ENCODE results near the gene ITLN1. TPM values are rescaled to one million over a fixed set of nuclear protein-coding genes. Genes with fewer than 3 reads are reported as not detected.

The ITLN1 gene
- total and polyA plus RNA-seq, 4 donors, result 0.86 to 110 (median 2.5) TPM

GRCh38 chr1:160830321-160831153 is 54.4 kb downstream of the ITLN1 start:
- H3K4me1 ChIP-seq (ENCODE audit: control insufficient read depth in 5 of 5, insufficient read depth in 5 of 5, low read length in 5 of 5), result peaks cover 0 to 1% (median 0%) of the 10 kb centered on the region in 5 donors
- no peak overlapping the region for H3K4me3 ChIP-seq
- TF ChIP-seq CTCF (IDR thresholded peaks at IDR 0.05; ENCODE audit: control extremely low read depth, extremely low read depth), result peak; percentile 40
- H3K9me3 ChIP-seq (ENCODE audit: control insufficient read depth in 4 of 4, insufficient read depth in 3 of 4, low read length in 3 of 4), result no peaks in the 10 kb centered on the region
- H3K9ac ChIP-seq (ENCODE audit: insufficient read depth in 1 of 2, low read length in 2 of 2), result no peak overlapping the region
- H3K27me3 ChIP-seq (ENCODE audit: control insufficient read depth in 3 of 3, insufficient read depth in 3 of 3, low read length in 2 of 3), result no peaks in the 10 kb centered on the region
- DNase-seq (peak; percentile 49 to 57 (median 55)), ATAC-seq (ENCODE audit: insufficient read depth, low FRiP score) (no peak)
- H3K27ac ChIP-seq (ENCODE audit: low read depth in 1 of 2, low read length in 1 of 2), result no peak overlapping the region
- no peaks in the 10 kb centered on the region for H3K36me3 ChIP-seq (ENCODE audit: control insufficient read depth in 4 of 4, insufficient read depth in 4 of 4, low read length in 4 of 4)
- 64 to 65% methylated on average over 8 of the region's 8 CpGs for WGBS, 2 donors

GRCh38 chr1:160829766-160830165 is 55.2 kb downstream of the ITLN1 start:
- no peak for TF ChIP-seq CTCF (IDR thresholded peaks at IDR 0.05; ENCODE audit: control extremely low read depth, extremely low read depth)
- 65 to 90% methylated on average over 1 of the region's 1 CpG for WGBS, 2 donors
- H3K27ac ChIP-seq (ENCODE audit: low read depth in 1 of 2, low read length in 1 of 2), result no peak overlapping the region
- H3K9me3 ChIP-seq (ENCODE audit: control insufficient read depth in 4 of 4, insufficient read depth in 3 of 4, low read length in 3 of 4), result no peaks in the 10 kb centered on the region
- H3K36me3 ChIP-seq (ENCODE audit: control insufficient read depth in 4 of 4, insufficient read depth in 4 of 4, low read length in 4 of 4), result no peaks in the 10 kb centered on the region
- H3K9ac ChIP-seq (ENCODE audit: insufficient read depth in 1 of 2, low read length in 2 of 2), result no peak overlapping the region
- no peak overlapping the region for H3K4me3 ChIP-seq
- H3K4me1 ChIP-seq (ENCODE audit: control insufficient read depth in 5 of 5, insufficient read depth in 5 of 5, low read length in 5 of 5), result peaks cover 0 to 1% (median 0%) of the 10 kb centered on the region in 5 donors
- H3K27me3 ChIP-seq (ENCODE audit: control insufficient read depth in 3 of 3, insufficient read depth in 3 of 3, low read length in 2 of 3), result no peaks in the 10 kb centered on the region
- DNase-seq (no peak), ATAC-seq (ENCODE audit: insufficient read depth, low FRiP score) (no peak)

GRCh38 chr1:160827418-160827817 is 57.6 kb downstream of the ITLN1 start:
- no peaks in the 10 kb centered on the region for H3K9me3 ChIP-seq (ENCODE audit: control insufficient read depth in 4 of 4, insufficient read depth in 3 of 4, low read length in 3 of 4)
- no peak for DNase-seq
- H3K27ac ChIP-seq (ENCODE audit: low read depth in 1 of 2, low read length in 1 of 2), result no peak overlapping the region
- no peak for ATAC-seq (ENCODE audit: insufficient read depth, low FRiP score)
- no peak overlapping the region for H3K4me3 ChIP-seq
- H3K9ac ChIP-seq (ENCODE audit: insufficient read depth in 1 of 2, low read length in 2 of 2), result no peak overlapping the region
- H3K36me3 ChIP-seq (ENCODE audit: control insufficient read depth in 4 of 4, insufficient read depth in 4 of 4, low read length in 4 of 4), result no peaks in the 10 kb centered on the region
- H3K4me1 ChIP-seq (ENCODE audit: control insufficient read depth in 5 of 5, insufficient read depth in 5 of 5, low read length in 5 of 5), result peaks cover 0 to 1% (median 0%) of the 10 kb centered on the region in 5 donors
- 89 to 93% methylated on average over 2 of the region's 2 CpGs for WGBS, 2 donors
- TF ChIP-seq CTCF (IDR thresholded peaks at IDR 0.05; ENCODE audit: control extremely low read depth, extremely low read depth), result no peak
- no peaks in the 10 kb centered on the region for H3K27me3 ChIP-seq (ENCODE audit: control insufficient read depth in 3 of 3, insufficient read depth in 3 of 3, low read length in 2 of 3)
